ENCODE data around the gene TBC1D2B.
A peak's percentile ranks its signal among the peaks of the same experiment; 100 is the strongest.

TBC1D2B gene

DNA sequence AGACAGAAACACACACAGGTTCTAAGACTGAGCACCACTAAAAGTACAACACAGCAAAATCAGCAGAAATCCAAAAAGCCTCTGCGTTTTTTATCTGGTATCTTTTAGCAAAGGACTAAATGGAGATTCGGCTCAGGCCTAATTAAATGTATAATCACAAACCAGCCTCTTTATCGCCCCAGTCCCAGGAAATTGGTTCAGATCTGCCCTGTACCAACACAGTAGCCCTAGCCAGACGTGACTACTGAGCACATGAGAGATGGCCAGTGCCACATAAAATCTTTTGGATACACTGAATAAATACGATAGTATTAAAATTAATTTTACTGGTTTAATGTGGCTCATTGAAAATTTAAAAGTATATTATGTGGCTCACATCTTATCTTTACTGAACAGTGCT lies 19.7 kb downstream of the TBC1D2B start:
- Histone ChIP-seq H3K9ac (ENCODE audit: low read length) (no peak overlapping the region), H3K4me3 (ENCODE audit: low read depth in 1 of 2, low read length in 2 of 2) (no peak overlapping the region), H3K27me3 (ENCODE audit: control insufficient read depth in 1 of 2, insufficient read depth in 2 of 2, low read length in 2 of 2) (no peaks in the 10 kb centered on the region), H3K9me3 (ENCODE audit: low read length) (no peaks in the 10 kb centered on the region), H3K4me1 (ENCODE audit: insufficient read depth, low read length) (peaks cover 54% of the 10 kb centered on the region), H3K27ac (ENCODE audit: low read depth, low read length) (no peak overlapping the region), H3K36me3 (ENCODE audit: insufficient read depth, low read length) (peaks cover 13% of the 10 kb centered on the region)

DNA sequence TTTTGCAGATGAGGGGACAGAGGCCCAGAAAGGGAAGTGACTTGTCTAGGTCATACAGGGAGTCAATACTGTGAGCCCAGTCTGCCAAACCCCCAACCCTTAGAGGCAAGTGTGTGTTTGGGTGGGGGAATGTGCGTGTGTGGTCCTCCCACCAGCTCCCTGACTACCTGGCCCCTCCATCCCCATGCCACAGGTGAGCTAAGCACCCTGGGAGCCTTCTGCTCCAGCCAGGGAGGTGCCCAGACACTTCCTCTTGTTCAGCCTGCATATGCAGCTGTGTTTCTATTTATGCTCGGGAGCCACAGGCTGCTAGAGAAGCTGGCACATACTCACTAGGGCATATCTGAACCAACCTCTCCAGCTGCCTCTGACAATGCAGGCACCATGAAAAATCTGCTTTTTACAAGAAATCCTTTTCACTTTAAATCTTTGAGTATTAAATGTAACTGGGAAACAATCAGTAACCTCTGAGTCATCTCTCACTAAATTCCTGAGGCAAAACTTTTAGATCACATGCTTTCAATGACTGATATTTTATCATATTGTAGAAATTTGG lies 20.7 kb downstream of the TBC1D2B start:
- no peaks in the 10 kb centered on the region for H3K27me3 ChIP-seq (ENCODE audit: control insufficient read depth in 1 of 2, insufficient read depth in 2 of 2, low read length in 2 of 2)
- peaks cover 22% of the 10 kb centered on the region for H3K36me3 ChIP-seq (ENCODE audit: insufficient read depth, low read length)
- H3K4me3 ChIP-seq (ENCODE audit: low read depth in 1 of 2, low read length in 2 of 2) = no peak overlapping the region
- peaks cover 54% of the 10 kb centered on the region for H3K4me1 ChIP-seq (ENCODE audit: insufficient read depth, low read length)
- H3K27ac ChIP-seq (ENCODE audit: low read depth, low read length) = peak overlapping the region; percentile 43
- H3K9me3 ChIP-seq (ENCODE audit: low read length) = no peaks in the 10 kb centered on the region
- no peak overlapping the region for H3K9ac ChIP-seq (ENCODE audit: low read length)

DNA sequence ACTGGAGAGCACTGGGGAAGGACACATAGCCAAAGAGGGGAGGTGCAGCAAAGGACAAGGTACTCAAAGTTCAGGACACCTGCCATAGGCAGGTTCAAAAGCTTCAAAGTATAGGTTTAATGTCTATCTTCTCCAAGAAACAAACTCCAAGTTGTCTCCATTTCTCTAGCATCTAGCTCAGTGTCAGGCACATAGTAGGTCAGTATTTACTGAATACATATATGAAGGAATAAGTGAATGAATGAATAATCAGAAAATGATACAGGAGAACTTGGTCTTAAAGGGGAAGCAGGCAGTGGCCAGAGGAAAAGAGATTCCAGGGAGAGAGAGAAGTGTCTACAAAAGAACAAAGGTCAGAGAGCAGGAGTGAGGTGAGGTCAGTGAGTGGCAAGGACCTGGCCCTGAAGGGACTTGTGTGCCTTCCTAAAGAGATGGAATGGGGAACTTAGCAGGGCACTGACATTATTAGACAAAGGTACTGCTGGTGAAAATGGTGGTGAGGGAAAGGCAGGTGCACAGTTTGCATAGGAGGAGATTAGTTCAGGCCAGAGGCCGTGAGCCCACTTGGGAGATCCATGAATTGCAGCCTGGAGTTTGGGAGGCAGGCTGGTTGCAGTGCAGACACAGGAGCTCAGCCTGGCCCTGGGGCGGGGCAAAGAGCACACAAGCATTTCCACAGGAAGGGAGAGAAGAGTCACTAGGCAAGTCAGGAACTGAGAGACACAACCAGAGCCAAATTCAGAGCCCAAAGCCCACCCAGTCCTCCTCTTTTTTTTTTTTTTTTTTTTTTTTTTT lies 21.4 kb downstream of the TBC1D2B start:
- H3K27me3 ChIP-seq (ENCODE audit: control insufficient read depth in 1 of 2, insufficient read depth in 2 of 2, low read length in 2 of 2) = no peaks in the 10 kb centered on the region
- no peak overlapping the region for H3K4me3 ChIP-seq (ENCODE audit: low read depth in 1 of 2, low read length in 2 of 2)
- no peaks in the 10 kb centered on the region for H3K9me3 ChIP-seq (ENCODE audit: low read length)
- no peak overlapping the region for H3K9ac ChIP-seq (ENCODE audit: low read length)
- H3K4me1 ChIP-seq (ENCODE audit: insufficient read depth, low read length) = peaks cover 60% of the 10 kb centered on the region
- H3K36me3 ChIP-seq (ENCODE audit: insufficient read depth, low read length) = peaks cover 26% of the 10 kb centered on the region
- no peak overlapping the region for H3K27ac ChIP-seq (ENCODE audit: low read depth, low read length)

DNA sequence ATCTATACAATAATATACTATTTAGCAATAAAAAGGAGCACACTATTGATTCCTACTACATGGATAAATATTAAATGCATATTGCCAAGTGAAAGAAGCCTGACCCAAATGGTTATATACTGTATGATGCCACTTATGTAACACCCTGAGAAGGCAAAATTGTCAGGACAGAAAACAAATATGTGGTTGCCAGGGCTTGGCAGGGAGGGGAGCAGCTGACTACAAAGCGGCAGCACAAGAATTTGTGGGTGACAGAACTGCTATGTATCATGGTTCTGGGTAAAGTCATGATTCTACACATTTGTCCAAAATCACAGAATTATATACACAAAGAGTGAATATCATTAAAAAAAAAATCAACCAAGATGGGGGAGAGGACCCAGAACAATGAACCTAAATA lies 22.5 kb downstream of the TBC1D2B start:
- Histone ChIP-seq H3K27ac (ENCODE audit: low read depth, low read length) (no peak overlapping the region), H3K4me3 (ENCODE audit: low read depth in 1 of 2, low read length in 2 of 2) (no peak overlapping the region), H3K9ac (ENCODE audit: low read length) (no peak overlapping the region), H3K4me1 (ENCODE audit: insufficient read depth, low read length) (peaks cover 70% of the 10 kb centered on the region), H3K9me3 (ENCODE audit: low read length) (no peaks in the 10 kb centered on the region), H3K36me3 (ENCODE audit: insufficient read depth, low read length) (peaks cover 26% of the 10 kb centered on the region), H3K27me3 (ENCODE audit: control insufficient read depth in 1 of 2, insufficient read depth in 2 of 2, low read length in 2 of 2) (no peaks in the 10 kb centered on the region)

DNA sequence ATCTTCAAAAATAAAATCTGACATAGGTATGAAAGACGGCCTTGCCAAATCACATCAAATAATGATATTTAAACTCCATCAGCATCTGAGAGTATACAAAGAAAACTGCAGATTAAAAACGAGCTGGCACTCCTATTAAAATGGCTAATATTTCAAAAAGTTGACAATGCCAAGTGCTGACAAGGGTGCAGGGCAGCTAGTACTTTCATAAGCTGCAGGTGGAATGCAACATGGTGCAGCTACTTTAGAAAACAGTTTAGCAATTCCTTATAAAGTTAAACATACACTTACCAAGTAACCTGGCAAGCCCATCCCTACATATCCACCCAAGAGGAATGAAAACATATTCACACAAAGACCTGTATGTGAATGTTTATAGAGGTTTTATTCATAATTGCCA lies 23.0 kb downstream of the TBC1D2B start:
- Histone ChIP-seq H3K27ac (ENCODE audit: low read depth, low read length) (no peak overlapping the region), H3K27me3 (ENCODE audit: control insufficient read depth in 1 of 2, insufficient read depth in 2 of 2, low read length in 2 of 2) (no peaks in the 10 kb centered on the region), H3K9me3 (ENCODE audit: low read length) (no peaks in the 10 kb centered on the region), H3K9ac (ENCODE audit: low read length) (no peak overlapping the region), H3K36me3 (ENCODE audit: insufficient read depth, low read length) (peaks cover 26% of the 10 kb centered on the region), H3K4me3 (ENCODE audit: low read depth in 1 of 2, low read length in 2 of 2) (no peak overlapping the region), H3K4me1 (ENCODE audit: insufficient read depth, low read length) (peaks cover 72% of the 10 kb centered on the region)

DNA sequence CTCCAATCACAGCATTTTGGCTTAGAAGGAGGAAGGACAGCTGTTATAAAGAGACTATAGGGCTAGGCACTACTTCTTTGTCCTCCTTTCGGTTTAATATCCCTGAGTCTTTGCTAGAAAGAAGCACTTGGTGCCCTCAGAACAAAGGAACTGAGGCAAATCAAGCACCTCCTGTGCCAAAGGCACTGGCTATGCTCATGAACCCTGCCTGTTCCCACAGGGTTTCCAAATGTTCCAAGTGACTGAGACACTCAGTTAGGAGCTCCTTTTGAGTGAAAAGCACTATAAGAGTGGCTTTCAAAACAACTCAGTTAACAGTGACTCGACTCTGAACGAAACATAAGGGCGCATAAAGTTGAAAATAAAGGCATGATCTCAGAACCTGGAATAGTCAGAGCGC lies 25.0 kb downstream of the TBC1D2B start:
- Histone ChIP-seq H3K27ac (ENCODE audit: low read depth, low read length) (no peak overlapping the region), H3K36me3 (ENCODE audit: insufficient read depth, low read length) (peaks cover 26% of the 10 kb centered on the region), H3K9ac (ENCODE audit: low read length) (no peak overlapping the region), H3K27me3 (ENCODE audit: control insufficient read depth in 1 of 2, insufficient read depth in 2 of 2, low read length in 2 of 2) (no peaks in the 10 kb centered on the region), H3K4me1 (ENCODE audit: insufficient read depth, low read length) (peaks cover 72% of the 10 kb centered on the region), H3K4me3 (ENCODE audit: low read depth in 1 of 2, low read length in 2 of 2) (no peak overlapping the region), H3K9me3 (ENCODE audit: low read length) (no peaks in the 10 kb centered on the region)

DNA sequence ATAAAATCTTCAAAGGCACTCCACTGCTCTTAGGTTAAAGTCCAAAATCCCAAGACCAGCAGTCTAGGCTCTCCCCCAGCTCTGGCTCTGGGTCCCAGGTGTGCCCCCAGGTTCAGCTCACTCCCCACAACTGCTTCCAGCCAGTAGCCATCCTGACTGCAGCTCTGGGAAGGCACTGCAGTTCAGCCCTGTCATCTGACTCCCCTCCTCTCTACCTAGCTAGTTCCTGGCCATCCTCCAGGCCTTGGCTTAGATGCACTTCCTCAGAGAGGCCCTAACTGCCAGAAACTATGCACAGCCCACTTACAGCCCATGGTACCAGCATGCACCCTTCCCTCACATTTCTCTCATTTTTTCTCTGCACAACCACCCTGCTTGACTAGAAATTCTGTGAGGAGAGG lies 25.5 kb downstream of the TBC1D2B start:
- Histone ChIP-seq H3K27ac (ENCODE audit: low read depth, low read length) (no peak overlapping the region), H3K27me3 (ENCODE audit: control insufficient read depth in 1 of 2, insufficient read depth in 2 of 2, low read length in 2 of 2) (no peaks in the 10 kb centered on the region), H3K9ac (ENCODE audit: low read length) (no peak overlapping the region), H3K4me1 (ENCODE audit: insufficient read depth, low read length) (peaks cover 74% of the 10 kb centered on the region), H3K9me3 (ENCODE audit: low read length) (no peaks in the 10 kb centered on the region), H3K36me3 (ENCODE audit: insufficient read depth, low read length) (peaks cover 26% of the 10 kb centered on the region), H3K4me3 (ENCODE audit: low read depth in 1 of 2, low read length in 2 of 2) (no peak overlapping the region)

DNA sequence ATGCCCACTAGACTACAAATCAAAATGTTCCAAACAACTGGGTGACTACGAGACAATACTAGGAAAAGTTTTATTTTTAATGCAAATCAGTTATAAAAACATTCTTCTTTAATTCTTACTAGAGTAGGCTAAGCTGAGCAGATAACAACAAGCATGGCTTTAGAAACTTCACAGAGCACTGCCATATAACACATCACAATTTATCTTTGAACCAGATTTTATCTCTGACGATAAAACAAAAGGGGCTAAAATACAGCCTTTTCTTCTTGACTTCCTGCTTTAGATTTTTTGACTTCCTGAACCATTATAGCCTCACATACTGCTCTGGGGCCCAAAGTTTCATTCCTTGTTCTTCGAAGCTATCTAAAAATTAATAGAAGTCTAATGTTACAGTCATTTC lies 25.9 kb downstream of the TBC1D2B start:
- H3K36me3 ChIP-seq (ENCODE audit: insufficient read depth, low read length) = peaks cover 26% of the 10 kb centered on the region
- no peak overlapping the region for H3K9ac ChIP-seq (ENCODE audit: low read length)
- H3K9me3 ChIP-seq (ENCODE audit: low read length) = no peaks in the 10 kb centered on the region
- no peak overlapping the region for H3K4me3 ChIP-seq (ENCODE audit: low read depth in 1 of 2, low read length in 2 of 2)
- H3K27me3 ChIP-seq (ENCODE audit: control insufficient read depth in 1 of 2, insufficient read depth in 2 of 2, low read length in 2 of 2) = no peaks in the 10 kb centered on the region
- H3K27ac ChIP-seq (ENCODE audit: low read depth, low read length) = no peak overlapping the region
- peaks cover 74% of the 10 kb centered on the region for H3K4me1 ChIP-seq (ENCODE audit: insufficient read depth, low read length)

DNA sequence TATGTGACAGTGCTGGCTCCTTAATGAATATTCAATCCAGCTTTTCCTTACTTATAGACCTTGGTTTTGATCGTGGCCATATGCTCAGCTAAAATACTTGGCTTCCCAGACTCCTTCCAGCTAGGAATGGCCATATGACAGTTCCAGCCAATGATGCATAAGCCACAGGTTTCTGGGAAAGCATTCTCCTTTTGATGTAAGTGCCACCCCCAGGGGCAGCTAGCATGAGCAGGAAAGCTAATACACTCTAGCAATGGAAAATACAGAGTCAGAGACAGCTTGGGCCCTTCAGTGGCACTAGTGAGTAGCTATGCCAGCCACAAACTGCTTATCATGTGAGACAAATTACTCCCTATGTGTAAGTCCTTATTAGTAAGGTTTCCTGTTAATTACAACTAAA lies 26.7 kb downstream of the TBC1D2B start:
- Histone ChIP-seq H3K27ac (ENCODE audit: low read depth, low read length) (no peak overlapping the region), H3K4me3 (ENCODE audit: low read depth in 1 of 2, low read length in 2 of 2) (no peak overlapping the region)

DNA sequence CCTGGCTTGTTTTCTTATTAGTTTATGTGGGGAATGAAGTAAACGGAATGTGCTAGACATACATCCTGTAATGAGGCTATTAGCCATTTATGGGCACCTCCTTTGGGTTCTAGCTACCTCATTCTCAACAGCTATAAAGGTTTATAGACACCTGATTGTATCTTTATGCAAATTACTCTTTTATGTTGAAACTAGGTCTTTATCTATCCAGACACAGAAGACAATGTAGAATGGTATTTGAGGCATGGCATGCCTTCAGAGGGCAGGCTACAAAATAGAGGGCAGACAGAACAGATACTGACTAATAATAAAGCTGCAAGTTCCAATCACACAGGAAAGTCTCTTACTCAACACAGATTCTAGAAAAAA lies 27.1 kb downstream of the TBC1D2B start:
- peaks cover 65% of the 10 kb centered on the region for H3K4me1 ChIP-seq (ENCODE audit: insufficient read depth, low read length)
- no peak overlapping the region for H3K4me3 ChIP-seq (ENCODE audit: low read depth in 1 of 2, low read length in 2 of 2)
- H3K9ac ChIP-seq (ENCODE audit: low read length) = no peak overlapping the region
- no peaks in the 10 kb centered on the region for H3K9me3 ChIP-seq (ENCODE audit: low read length)
- peaks cover 26% of the 10 kb centered on the region for H3K36me3 ChIP-seq (ENCODE audit: insufficient read depth, low read length)
- no peaks in the 10 kb centered on the region for H3K27me3 ChIP-seq (ENCODE audit: control insufficient read depth in 1 of 2, insufficient read depth in 2 of 2, low read length in 2 of 2)
- no peak overlapping the region for H3K27ac ChIP-seq (ENCODE audit: low read depth, low read length)

More for the DNA sequence above, 26.7 kb downstream of the TBC1D2B start:
- no peaks in the 10 kb centered on the region for H3K9me3 ChIP-seq (ENCODE audit: low read length)
- peaks cover 69% of the 10 kb centered on the region for H3K4me1 ChIP-seq (ENCODE audit: insufficient read depth, low read length)
- no peaks in the 10 kb centered on the region for H3K27me3 ChIP-seq (ENCODE audit: control insufficient read depth in 1 of 2, insufficient read depth in 2 of 2, low read length in 2 of 2)
- H3K9ac ChIP-seq (ENCODE audit: low read length) = no peak overlapping the region
- H3K36me3 ChIP-seq (ENCODE audit: insufficient read depth, low read length) = peaks cover 26% of the 10 kb centered on the region

DNA sequence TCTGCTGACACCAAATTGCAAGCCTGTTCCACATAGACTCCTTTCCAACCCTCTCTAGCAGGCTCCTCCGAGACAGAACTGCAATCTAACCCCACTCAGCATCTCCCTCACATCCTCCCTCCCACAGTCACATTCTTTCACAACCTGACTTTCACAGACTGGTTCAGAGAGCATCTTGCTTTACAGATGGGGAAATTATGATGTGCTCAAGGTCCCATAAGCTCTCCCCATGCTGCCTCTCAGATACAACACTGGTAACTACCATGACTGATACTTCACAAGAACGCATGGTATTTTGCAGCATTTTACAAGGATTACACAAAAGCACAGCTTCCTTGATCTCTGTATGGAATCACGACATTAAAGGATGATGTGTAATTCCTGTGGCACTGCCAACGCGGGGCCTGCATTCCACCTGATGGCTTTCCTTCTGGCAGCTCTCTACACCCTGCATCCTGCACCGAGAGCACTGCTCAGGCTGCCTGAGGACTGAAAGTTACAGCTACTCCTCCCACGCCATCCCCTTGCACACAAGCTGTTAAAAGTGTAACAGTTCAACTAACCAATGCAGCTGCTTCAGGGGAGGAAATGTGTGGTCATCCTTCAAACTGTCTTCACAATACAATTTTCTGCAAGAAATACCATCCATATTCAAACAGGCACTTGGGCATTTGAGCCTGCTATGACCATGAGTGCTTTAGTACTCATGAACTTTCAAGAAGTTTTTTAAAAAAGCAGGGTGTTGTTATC lies 27.6 kb downstream of the TBC1D2B start:
- peaks cover 26% of the 10 kb centered on the region for H3K36me3 ChIP-seq (ENCODE audit: insufficient read depth, low read length)
- peaks cover 62% of the 10 kb centered on the region for H3K4me1 ChIP-seq (ENCODE audit: insufficient read depth, low read length)
- H3K4me3 ChIP-seq (ENCODE audit: low read depth in 1 of 2, low read length in 2 of 2) = no peak overlapping the region
- H3K27me3 ChIP-seq (ENCODE audit: control insufficient read depth in 1 of 2, insufficient read depth in 2 of 2, low read length in 2 of 2) = no peaks in the 10 kb centered on the region
- H3K9me3 ChIP-seq (ENCODE audit: low read length) = no peaks in the 10 kb centered on the region
- peak overlapping the region; percentile 10 for H3K27ac ChIP-seq (ENCODE audit: low read depth, low read length)
- H3K9ac ChIP-seq (ENCODE audit: low read length) = no peak overlapping the region
